ENCODE results near the gene PRPF38B.

DNA sequence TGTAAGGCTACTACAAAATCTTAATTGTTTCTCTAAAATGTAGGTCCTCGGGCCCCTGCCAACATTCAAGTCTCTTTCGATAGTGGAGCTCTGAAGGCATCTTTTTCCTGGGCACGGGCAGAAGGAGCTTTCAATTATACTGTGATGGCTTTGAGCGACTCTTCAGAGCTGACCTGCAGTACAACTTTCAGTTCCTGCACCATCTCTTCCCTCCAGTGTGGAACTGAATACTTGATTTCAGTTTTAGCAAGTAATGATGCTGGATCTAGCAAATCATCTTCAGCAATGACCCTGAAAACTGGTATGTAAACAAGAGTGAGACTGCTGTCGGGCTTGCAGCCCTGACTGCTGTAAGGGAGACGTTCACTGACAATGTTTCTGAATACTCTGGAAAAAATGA is 30.2 kb downstream of the PRPF38B start:
- TF ChIP-seq, protein P1, sequence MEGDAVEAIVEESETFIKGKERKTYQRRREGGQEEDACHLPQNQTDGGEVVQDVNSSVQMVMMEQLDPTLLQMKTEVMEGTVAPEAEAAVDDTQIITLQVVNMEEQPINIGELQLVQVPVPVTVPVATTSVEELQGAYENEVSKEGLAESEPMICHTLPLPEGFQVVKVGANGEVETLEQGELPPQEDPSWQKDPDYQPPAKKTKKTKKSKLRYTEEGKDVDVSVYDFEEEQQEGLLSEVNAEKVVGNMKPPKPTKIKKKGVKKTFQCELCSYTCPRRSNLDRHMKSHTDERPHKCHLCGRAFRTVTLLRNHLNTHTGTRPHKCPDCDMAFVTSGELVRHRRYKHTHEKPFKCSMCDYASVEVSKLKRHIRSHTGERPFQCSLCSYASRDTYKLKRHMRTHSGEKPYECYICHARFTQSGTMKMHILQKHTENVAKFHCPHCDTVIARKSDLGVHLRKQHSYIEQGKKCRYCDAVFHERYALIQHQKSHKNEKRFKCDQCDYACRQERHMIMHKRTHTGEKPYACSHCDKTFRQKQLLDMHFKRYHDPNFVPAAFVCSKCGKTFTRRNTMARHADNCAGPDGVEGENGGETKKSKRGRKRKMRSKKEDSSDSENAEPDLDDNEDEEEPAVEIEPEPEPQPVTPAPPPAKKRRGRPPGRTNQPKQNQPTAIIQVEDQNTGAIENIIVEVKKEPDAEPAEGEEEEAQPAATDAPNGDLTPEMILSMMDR (conservative IDR thresholded peaks at IDR 0.05 in 1 of 2, IDR thresholded peaks at IDR 0.05 in 1 of 2; ENCODE audit: extremely low read depth in 1 of 2, insufficient read depth in 1 of 2, low read depth in 1 of 2, low read length in 2 of 2): no peak
- TF ChIP-seq EZH2 (IDR thresholded peaks at IDR 0.05; ENCODE audit: borderline replicate concordance, low read length): no peak
